Lower leg skin (tissue), 4 donors: ENCODE results near the gene MYO1B. TPM values are rescaled to one million over a fixed set of nuclear protein-coding genes. Genes with fewer than 3 reads are reported as not detected.

ENCODE experiments used
- DNase-seq, 2 donors: peaks; one replicate each; pipeline ENCODE4 v3.0.0-alpha.2; 2019; ENCODE audit warnings: low spot score in 2 of 2
- H3K4me3 ChIP-seq: fragments of 200-600 bp; sonication (generic); 2 replicates; pipeline ENCODE4 v1.5.1; 2017; ENCODE audit warnings: mild to moderate bottlenecking, low read depth; ENCODE audit not compliant: poor library complexity, severe bottlenecking
- POLR2A ChIP-seq, 2 donors: fragments of 450-650 bp; IDR thresholded peaks; one replicate each; pipeline ENCODE4 v1.6.1; 2016 to 2017; ENCODE audit warnings: antibody characterized with exemption in 2 of 2, mild to moderate bottlenecking in 1 of 2, moderate library complexity in 1 of 2
- WGBS, 2 donors: methylation state at CpG; one replicate each; pipeline ENCODE4 v1.1.5; 2018; 5-methylcytosine and 5-hydroxymethylcytosine counted together
- intact Hi-C: fragments of 100-400 bp; cut with DNase I; formaldehyde crosslinking; loops from one replicate; pipeline ENCODE4 v1.15.0; 2023; ENCODE audit warnings: low total_unique reads
- total RNA-seq, 4 donors: library from RNA; depleted of rRNA; stranded (reverse); fragments of >200 nt; gene quantifications; one replicate each; pipeline ENCODE4 v1.1.0, GENCODE V29; 2016
- TF ChIP-seq, protein P1 (sequence below), 3 donors: fragments of 450-650 bp; IDR thresholded peaks; one replicate each; pipeline ENCODE4 v1.5.1; 2016; ENCODE audit warnings: antibody characterized with exemption in 3 of 3, mild to moderate bottlenecking in 3 of 3, moderate library complexity in 2 of 3

Gene MYO1B
- total RNA-seq, 4 donors from 2014 or later: 24.6 to 53.0 (median 36.9) TPM

DNA sequence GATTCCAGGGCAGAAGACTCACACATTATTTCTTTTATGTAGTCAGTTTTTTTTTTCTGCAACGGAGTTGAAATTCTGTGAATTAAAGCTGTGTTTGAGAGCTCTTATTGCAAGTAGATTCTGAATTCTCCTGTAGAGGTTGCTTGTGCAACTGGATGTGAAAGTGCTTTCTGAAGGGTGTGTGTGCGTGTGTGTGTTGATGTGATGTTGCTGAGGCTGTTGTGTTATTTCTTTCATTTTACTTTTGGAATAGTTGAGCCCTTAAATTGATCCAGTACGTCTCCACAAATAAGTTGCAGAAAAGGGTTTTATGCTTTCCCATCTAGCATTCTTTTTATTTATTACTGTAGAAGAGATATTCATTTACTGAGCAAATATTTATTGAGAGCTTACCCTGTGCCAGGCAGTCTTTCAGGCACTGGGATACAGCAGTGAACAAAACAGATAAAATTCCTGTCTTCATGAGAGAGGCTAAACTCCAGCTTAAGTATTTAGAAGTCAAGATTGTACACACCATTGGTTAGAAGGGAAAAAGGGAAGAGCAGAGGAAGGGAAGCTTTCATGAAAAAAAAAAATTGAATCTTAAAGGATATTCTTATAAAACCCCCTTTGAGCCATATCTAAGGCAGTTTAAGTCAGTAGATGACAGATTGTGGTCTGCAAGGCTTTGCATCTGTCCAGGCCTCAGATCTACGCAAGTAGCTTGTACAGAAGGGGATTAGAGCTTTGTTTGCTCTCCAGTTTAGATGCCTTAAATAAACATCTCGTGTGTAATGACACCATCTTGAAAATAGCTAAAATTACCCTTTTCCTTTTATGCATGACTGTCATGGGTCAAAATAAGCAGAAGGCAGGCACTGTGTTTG lies 58.2 kb downstream of the MYO1B start:
- intact Hi-C loops: no loop called here
- no peak for DNase-seq
- H3K4me3 ChIP-seq: no peak overlapping the region
- TF ChIP-seq, protein P1, sequence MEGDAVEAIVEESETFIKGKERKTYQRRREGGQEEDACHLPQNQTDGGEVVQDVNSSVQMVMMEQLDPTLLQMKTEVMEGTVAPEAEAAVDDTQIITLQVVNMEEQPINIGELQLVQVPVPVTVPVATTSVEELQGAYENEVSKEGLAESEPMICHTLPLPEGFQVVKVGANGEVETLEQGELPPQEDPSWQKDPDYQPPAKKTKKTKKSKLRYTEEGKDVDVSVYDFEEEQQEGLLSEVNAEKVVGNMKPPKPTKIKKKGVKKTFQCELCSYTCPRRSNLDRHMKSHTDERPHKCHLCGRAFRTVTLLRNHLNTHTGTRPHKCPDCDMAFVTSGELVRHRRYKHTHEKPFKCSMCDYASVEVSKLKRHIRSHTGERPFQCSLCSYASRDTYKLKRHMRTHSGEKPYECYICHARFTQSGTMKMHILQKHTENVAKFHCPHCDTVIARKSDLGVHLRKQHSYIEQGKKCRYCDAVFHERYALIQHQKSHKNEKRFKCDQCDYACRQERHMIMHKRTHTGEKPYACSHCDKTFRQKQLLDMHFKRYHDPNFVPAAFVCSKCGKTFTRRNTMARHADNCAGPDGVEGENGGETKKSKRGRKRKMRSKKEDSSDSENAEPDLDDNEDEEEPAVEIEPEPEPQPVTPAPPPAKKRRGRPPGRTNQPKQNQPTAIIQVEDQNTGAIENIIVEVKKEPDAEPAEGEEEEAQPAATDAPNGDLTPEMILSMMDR (IDR thresholded peaks at IDR 0.05): no peak
- TF ChIP-seq POLR2A (IDR thresholded peaks at IDR 0.05): no peak
- WGBS, 2 donors: 72 to 75% methylated on average over 5 of the region's 5 CpGs

DNA sequence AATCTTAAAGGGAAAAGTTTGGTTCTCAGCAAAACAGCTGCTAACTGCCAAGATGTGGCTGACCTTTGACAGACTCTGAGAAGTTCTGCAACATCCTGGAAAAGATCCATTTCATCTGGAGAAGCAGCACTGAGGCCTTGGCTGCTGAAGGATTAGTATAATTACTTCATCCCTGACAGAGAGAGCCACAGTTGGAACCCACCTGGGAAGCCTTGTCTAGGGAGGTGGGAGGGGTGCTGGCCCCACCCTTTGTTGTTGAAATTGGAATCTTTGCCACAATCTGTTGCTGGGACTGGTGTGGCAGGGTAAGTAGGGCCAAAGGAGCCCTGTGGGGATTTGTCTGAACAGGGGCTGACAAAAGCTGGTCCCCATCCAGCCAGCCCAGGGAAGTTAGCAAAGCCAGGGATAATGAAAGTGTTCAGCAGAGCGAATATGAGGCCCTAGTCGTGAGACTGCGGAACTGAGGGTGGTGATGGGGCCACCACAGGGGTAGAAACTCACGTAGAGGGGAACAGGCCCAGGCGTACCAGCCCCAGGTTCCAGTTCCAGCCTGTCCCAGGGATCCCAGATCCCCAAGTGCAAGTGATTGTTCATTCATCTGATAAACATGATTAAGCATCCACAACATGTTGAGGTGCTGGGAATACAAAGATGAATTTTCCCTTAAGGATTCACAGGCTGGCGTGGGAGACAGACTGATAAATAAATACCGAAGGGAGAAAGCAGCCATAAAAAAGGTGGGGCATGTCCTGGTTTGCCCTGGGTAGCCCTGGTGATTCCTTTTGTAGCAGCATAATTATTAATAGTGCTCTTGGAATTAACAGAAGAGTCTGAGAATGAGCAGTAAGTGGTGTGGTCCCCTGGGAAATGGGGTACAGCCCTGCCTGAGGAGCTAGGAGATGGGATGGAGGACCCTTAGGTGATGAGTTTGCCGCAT lies 60.0 kb downstream of the MYO1B start:
- intact Hi-C loops: no loop called here
- WGBS, 2 donors: 22 to 40% methylated on average over 8 of the region's 8 CpGs
- H3K4me3 ChIP-seq: no peak overlapping the region
- TF ChIP-seq, protein P1 (IDR thresholded peaks at IDR 0.05): no peak
- no peak for TF ChIP-seq POLR2A (IDR thresholded peaks at IDR 0.05)
- DNase-seq: peak; percentile 43 to 86

DNA sequence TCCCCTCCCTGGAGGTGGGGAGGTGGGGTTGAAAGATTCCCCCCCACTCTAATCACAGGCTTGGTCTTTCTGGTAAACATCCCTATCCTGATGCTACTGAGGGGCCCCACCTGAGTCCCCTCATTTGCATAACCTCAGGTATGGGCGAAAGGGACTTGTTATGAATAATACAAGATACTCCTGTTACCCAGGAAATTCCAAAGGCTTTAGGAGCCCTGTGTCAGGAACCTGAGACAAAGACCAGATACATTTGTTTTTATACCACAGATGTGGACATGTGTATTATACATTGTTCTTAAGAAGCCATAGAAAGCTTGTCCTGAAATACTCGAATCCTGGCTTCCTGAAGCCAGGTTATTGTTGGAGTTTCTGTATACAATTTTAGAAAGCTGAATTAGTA lies 62.8 kb downstream of the MYO1B start:
- no peak for DNase-seq
- H3K4me3 ChIP-seq: no peak overlapping the region
- intact Hi-C loops: no loop called here
- WGBS, 2 donors: 88 to 93% methylated on average over 2 of the region's 2 CpGs
- TF ChIP-seq POLR2A (IDR thresholded peaks at IDR 0.05): no peak
- TF ChIP-seq, protein P1 (IDR thresholded peaks at IDR 0.05): no peak

DNA sequence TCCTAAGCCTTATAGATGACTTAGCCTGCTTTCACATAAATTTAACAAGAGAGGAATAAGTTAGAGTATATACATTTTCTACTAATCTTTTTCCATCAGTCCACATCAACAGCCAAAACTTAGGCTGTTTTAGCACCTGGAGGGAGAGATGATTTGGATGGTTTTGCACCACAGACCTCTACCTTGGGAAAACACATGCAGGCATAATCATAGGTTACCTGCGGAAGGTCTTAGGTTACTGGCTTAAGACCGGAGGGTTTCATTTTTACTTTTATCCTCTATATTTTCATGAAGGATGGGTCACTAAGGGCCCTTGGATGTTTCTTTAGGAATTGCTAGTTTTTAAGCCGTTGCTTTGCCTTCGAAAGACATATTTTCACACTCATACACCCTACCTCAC lies 66.0 kb downstream of the MYO1B start:
- DNase-seq: no peak
- no peak overlapping the region for H3K4me3 ChIP-seq
- 91 to 97% methylated on average over 4 of the region's 4 CpGs for whole genome bisulfite sequencing, 2 donors
- intact Hi-C loops: no loop called here
- no peak for TF ChIP-seq POLR2A (IDR thresholded peaks at IDR 0.05)
- TF ChIP-seq, protein P1 (IDR thresholded peaks at IDR 0.05): no peak

DNA sequence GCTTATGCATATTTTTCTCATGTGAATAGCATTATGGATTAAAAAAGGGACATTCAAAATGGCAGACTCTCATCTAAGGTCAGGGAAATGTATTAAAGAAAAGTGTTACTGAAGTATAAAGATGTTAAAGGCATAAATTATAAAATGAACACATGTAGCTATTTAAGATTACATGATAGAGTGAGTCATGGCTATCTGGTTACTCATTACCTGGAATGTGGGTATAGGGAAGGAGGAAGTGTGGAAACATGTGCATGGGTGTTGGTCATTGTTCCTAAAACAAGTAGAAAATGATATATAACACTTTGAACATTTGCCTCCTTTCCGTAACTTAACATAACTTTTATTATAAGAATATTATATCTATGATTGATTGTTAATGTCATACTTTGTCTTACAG lies 66.4 kb downstream of the MYO1B start:
- intact Hi-C loops: no loop called here
- DNase-seq: no peak
- 63 to 69% methylated on average over 1 of the region's 1 CpG for WGBS, 2 donors
- TF ChIP-seq POLR2A (IDR thresholded peaks at IDR 0.05): no peak
- TF ChIP-seq, protein P1 (IDR thresholded peaks at IDR 0.05): no peak
- H3K4me3 ChIP-seq: no peak overlapping the region
